Stomach (tissue), 9 donors: ENCODE measurements around the gene GPRASP2. TPM values are rescaled to one million over a fixed set of nuclear protein-coding genes. Genes with fewer than 3 reads are reported as not detected.
"Not testable (repeated sequence)": the region's sequence is repeated elsewhere in the genome, so short reads cannot be mapped to it uniquely, and the experiment has no call there.

ENCODE experiments used
- DNase-seq, 2 donors: peaks; one replicate each; pipeline versions ENCODE4 v3.0.0 to v3.0.0-alpha.2; 2013 to 2019
- H3K27ac ChIP-seq, 5 donors: fragments of 200-600 bp in 4 of 5; sonication (generic) in 4 of 5; one replicate each; pipeline ENCODE4 v1.5.1; 2013 to 2019; ENCODE audit warnings: mild to moderate bottlenecking in 1 of 5, moderate library complexity in 1 of 5
- H3K27me3 ChIP-seq, 3 donors: fragments of 200-600 bp; sonication (generic); one replicate each; pipeline ENCODE4 v1.5.1; 2017 to 2019; ENCODE audit warnings: mixed run types in 1 of 3
- H3K36me3 ChIP-seq, 4 donors: fragments of 200-600 bp; sonication (generic); 1 replicate in 3 of 4; 2 replicates in 1 of 4; pipeline ENCODE4 v1.5.1; 2016 to 2019
- H3K4me1 ChIP-seq, 4 donors: fragments of 200-600 bp; sonication (generic); one replicate each; pipeline ENCODE4 v1.5.1; 2016 to 2019
- H3K4me3 ChIP-seq, 4 donors: fragments of 200-600 bp; sonication (generic) in 3 of 4; one replicate each; pipeline ENCODE4 v1.5.1; 2016 to 2019; ENCODE audit warnings: mild to moderate bottlenecking in 1 of 4
- H3K9me3 ChIP-seq, 4 donors: fragments of 200-600 bp; sonication (generic); one replicate each; pipeline ENCODE4 v1.5.1; 2016 to 2019
- CTCF ChIP-seq, 7 experiments: fragments of 450-650 bp in 4 of 7; fragments of 200-600 bp in 3 of 7; sonication (generic) in 3 of 7; IDR thresholded peaks; one replicate each; pipeline ENCODE4 v1.5.1; 2016 to 2019; ENCODE audit warnings: antibody characterized with exemption in 7 of 7, control low read depth in 2 of 7, mild to moderate bottlenecking in 1 of 7
- EP300 ChIP-seq: sonication (generic); formaldehyde crosslinking; IDR thresholded peaks from one replicate; pipeline ENCODE4 v1.6.1; 2017; ENCODE audit warnings: antibody characterized with exemption
- POLR2A ChIP-seq, 4 donors: fragments of 450-650 bp; IDR thresholded peaks; one replicate each; pipeline ENCODE4 v1.6.1; 2016; ENCODE audit warnings: antibody characterized with exemption in 4 of 4, control low read depth in 2 of 4, mild to moderate bottlenecking in 1 of 4, moderate library complexity in 1 of 4
- POLR2AphosphoS5 ChIP-seq, 3 donors: sonication (generic); formaldehyde crosslinking; IDR thresholded peaks; one replicate each; pipeline ENCODE4 v1.6.1; 2016; ENCODE audit warnings: antibody characterized with exemption in 3 of 3
- WGBS, 5 donors: extraction: QIAGEN DNeasy Blood & Tissue Kit in 3 of 5; methylation state at CpG; one replicate each; pipeline versions ENCODE4 v1.1.5 to v1.1.7; 2013 to 2018; 5-methylcytosine and 5-hydroxymethylcytosine counted together
- intact Hi-C: fragments of 100-400 bp; cut with DNase I; formaldehyde crosslinking; loops from one replicate; pipeline ENCODE4 v1.15.1; 2023; ENCODE audit warnings: low total_unique reads
- polyA plus RNA-seq, 3 donors: library from polyadenylated mRNA; stranded (reverse); fragments of 200-250 nt; gene quantifications; one replicate each; pipeline ENCODE4 v1.2.3, GENCODE V29; 2013
- total RNA-seq, 5 donors: library from RNA; depleted of rRNA; stranded (reverse); fragments of >200 nt; gene quantifications; one replicate each; pipeline versions ENCODE4 v1.1.0 to v1.2.3, GENCODE V29; 2014 to 2016
- donor health status: healthy with polysubstance abuse.
- donor health status: Bipolar disorder and iron deficiency.
- donor health status: healthy.

The GPRASP2 gene
- total and polyA plus RNA-seq, 8 donors = 0.58 to 32.1 (median 2.7) TPM; not detected in 1

GRCh38 chrX:102715967-102716366 lies 3.7 kb downstream of the GPRASP2 start:
- no peak overlapping the region for H3K27ac ChIP-seq
- intact Hi-C loops = no loop called here
- DNase-seq = no peak
- no peak for TF ChIP-seq POLR2A (IDR thresholded peaks at IDR 0.05)
- TF ChIP-seq EP300 = no peak
- no peak for TF ChIP-seq CTCF (IDR thresholded peaks at IDR 0.05)
- no peak for TF ChIP-seq POLR2AphosphoS5 (IDR thresholded peaks at IDR 0.05)
- no peaks in the 10 kb centered on the region for H3K9me3 ChIP-seq
- 87 to 96% (median 90%) methylated on average over 5 of the region's 5 CpGs for WGBS, 5 donors
- H3K27me3 ChIP-seq = peaks cover 0 to 17% (median 5%) of the 10 kb centered on the region in 3 donors
- H3K36me3 ChIP-seq = no peaks in the 10 kb centered on the region
- no peak overlapping the region for H3K4me3 ChIP-seq
- H3K4me1 ChIP-seq = peaks cover 0 to 12% (median 5%) of the 10 kb centered on the region in 4 donors

GRCh38 chrX:102720237-102721168 lies 8.3 kb downstream of the GPRASP2 start, which contains the start of gene GPRASP3:
Gene GPRASP3, plus strand, starts transcription at chrX:102720743. Its CDS starts 28,253 bp downstream, at chrX:102748996.
- Histone ChIP-seq H3K4me3 (peak within 1 kb of the TSS; percentile 31 to 54 (median 49)), H3K27ac (peak within 1 kb of the TSS in 4 of 5 donors; percentile 31 to 67 (median 32)), H3K4me1 (peaks cover 0 to 4% (median 0%) of the 10 kb centered on the region in 4 donors), H3K27me3 (no peaks in the 10 kb centered on the region), H3K36me3 (no peaks in the 10 kb centered on the region), H3K9me3 (no peaks in the 10 kb centered on the region)
- TF ChIP-seq EP300 (no peak), POLR2A (IDR thresholded peaks at IDR 0.05) (no peak), CTCF (IDR thresholded peaks at IDR 0.05) (no peak), POLR2AphosphoS5 (IDR thresholded peaks at IDR 0.05) (peak; percentile 30 to 45 (median 43))
- 3 to 35% (median 5%) methylated on average over 14 to 31 of the region's 31 CpGs for WGBS, 5 donors
- peak; percentile 78 to 93 for DNase-seq
- intact Hi-C loops = no loop called here

GRCh38 chrX:102721169-102721506 lies 8.9 kb downstream of the GPRASP2 start:
- H3K4me1 ChIP-seq, H3K9me3 ChIP-seq, DNase-seq, H3K27me3 ChIP-seq, intact Hi-C loops, H3K36me3 ChIP-seq: not testable (repeated sequence)
- 27 to 47% (median 29%) methylated on average over 6 to 7 of the region's 7 CpGs for WGBS, 5 donors
- peak overlapping the region in 1 of 5 donors; percentile 67 for H3K27ac ChIP-seq
- peak overlapping the region; percentile 31 to 54 (median 49) for H3K4me3 ChIP-seq

GRCh38 chrX:102723456-102723855 lies 11.2 kb downstream of the GPRASP2 start:
- no peak overlapping the region for H3K4me3 ChIP-seq
- no peak for TF ChIP-seq POLR2AphosphoS5 (IDR thresholded peaks at IDR 0.05)
- TF ChIP-seq CTCF (IDR thresholded peaks at IDR 0.05) = no peak
- intact Hi-C loops = no loop called here
- H3K36me3 ChIP-seq = no peaks in the 10 kb centered on the region
- WGBS, 5 donors = 57 to 95% (median 82%) methylated on average over 1 of the region's 1 CpG
- no peaks in the 10 kb centered on the region for H3K9me3 ChIP-seq
- H3K27me3 ChIP-seq = no peaks in the 10 kb centered on the region
- peaks cover 0 to 4% (median 0%) of the 10 kb centered on the region in 4 donors for H3K4me1 ChIP-seq
- DNase-seq = no peak
- H3K27ac ChIP-seq = no peak overlapping the region

GRCh38 chrX:102727761-102728160 lies 15.5 kb downstream of the GPRASP2 start:
- Histone ChIP-seq H3K27ac (no peak overlapping the region), H3K27me3 (no peaks in the 10 kb centered on the region), H3K4me3 (no peak overlapping the region), H3K4me1 (no peaks in the 10 kb centered on the region), H3K36me3 (no peaks in the 10 kb centered on the region), H3K9me3 (no peaks in the 10 kb centered on the region)
- DNase-seq = no peak
- intact Hi-C loops = no loop called here
- 48 to 90% (median 73%) methylated on average over 1 of the region's 1 CpG for WGBS, 5 donors
- TF ChIP-seq POLR2AphosphoS5 (IDR thresholded peaks at IDR 0.05) (no peak), CTCF (IDR thresholded peaks at IDR 0.05) (no peak), POLR2A (IDR thresholded peaks at IDR 0.05) (no peak), EP300 (no peak)
